ENCODE results near the gene ZNG1C.
A peak's percentile ranks its signal among the peaks of the same experiment; 100 is the strongest.
"Not testable (repeated sequence)": the region's sequence is repeated elsewhere in the genome, so short reads cannot be mapped to it uniquely, and the experiment has no call there.

Gene ZNG1C

GRCh38 chr9:68241683-68242082 lies at the start of gene ZNG1C:
ZNG1C (plus strand) TSS chr9:68241983; CDS start chr9:68242032, 49 bp downstream.
- DNase-seq (ENCODE audit: low spot score): not testable (repeated sequence)

- not testable (repeated sequence) for DNase-seq (ENCODE audit: low spot score)
These were observed 654 bp downstream of the ZNG1C start for GRCh38 chr9:68242437-68242836.

GRCh38 chr9:68281041-68281440 lies 39.3 kb downstream of the ZNG1C start:
- not testable (repeated sequence) for DNase-seq (ENCODE audit: low spot score)

- not testable (repeated sequence) for DNase-seq (ENCODE audit: low spot score)
These were observed 60.8 kb downstream of the ZNG1C start, which contains the start of gene FOXD4L3 for GRCh38 chr9:68302567-68302966. FOXD4L3 (plus strand) TSS chr9:68302867; CDS start chr9:68302952, 85 bp downstream.

- DNase-seq (ENCODE audit: low spot score): not testable (repeated sequence)
These were observed 62.0 kb downstream of the ZNG1C start for GRCh38 chr9:68303771-68304170.

- DNase-seq (ENCODE audit: low spot score): not testable (repeated sequence)
These were observed 62.4 kb downstream of the ZNG1C start for GRCh38 chr9:68304212-68304611.

- not testable (repeated sequence) for DNase-seq (ENCODE audit: low spot score)
These were observed 63.0 kb downstream of the ZNG1C start for GRCh38 chr9:68304777-68305176.

GRCh38 chr9:68305680-68306285 lies 64.0 kb downstream of the ZNG1C start:
- not testable (repeated sequence) for DNase-seq (ENCODE audit: low spot score)

GRCh38 chr9:68306391-68306964 lies 64.7 kb downstream of the ZNG1C start:
- DNase-seq (ENCODE audit: low spot score): not testable (repeated sequence)

- DNase-seq (ENCODE audit: low spot score): not testable (repeated sequence)
These were observed 65.3 kb downstream of the ZNG1C start for GRCh38 chr9:68307127-68307526.

GRCh38 chr9:68307654-68308053 lies 65.9 kb downstream of the ZNG1C start:
- DNase-seq (ENCODE audit: low spot score): not testable (repeated sequence)

- DNase-seq (ENCODE audit: low spot score): not testable (repeated sequence)
These were observed 69.4 kb downstream of the ZNG1C start for GRCh38 chr9:68311208-68311607.

- DNase-seq (ENCODE audit: low spot score): not testable (repeated sequence)
These were observed 76.4 kb downstream of the ZNG1C start for GRCh38 chr9:68318209-68318608.

- DNase-seq (ENCODE audit: low spot score): not testable (repeated sequence)
These were observed 82.0 kb downstream of the ZNG1C start for GRCh38 chr9:68323749-68324148.

- DNase-seq (ENCODE audit: low spot score): not testable (repeated sequence)
These were observed 82.7 kb downstream of the ZNG1C start for GRCh38 chr9:68324518-68324917.

GRCh38 chr9:68329106-68329505 lies 87.3 kb downstream of the ZNG1C start:
- not testable (repeated sequence) for DNase-seq (ENCODE audit: low spot score)

- DNase-seq (ENCODE audit: low spot score): peak; percentile 7
These were observed 88.9 kb downstream of the ZNG1C start for GRCh38 chr9:68330531-68331173.

GRCh38 chr9:68332122-68332521 lies 90.3 kb downstream of the ZNG1C start:
- not testable (repeated sequence) for DNase-seq (ENCODE audit: low spot score)

GRCh38 chr9:68335935-68336334 lies 94.2 kb downstream of the ZNG1C start:
- not testable (repeated sequence) for DNase-seq (ENCODE audit: low spot score)

GRCh38 chr9:68336639-68337339 lies 95.0 kb downstream of the ZNG1C start:
- not testable (repeated sequence) for DNase-seq (ENCODE audit: low spot score)

GRCh38 chr9:68338000-68338399 lies 96.2 kb downstream of the ZNG1C start:
- DNase-seq (ENCODE audit: low spot score): not testable (repeated sequence)
